Measurements from ENCODE around the gene BRME1.

DNA sequence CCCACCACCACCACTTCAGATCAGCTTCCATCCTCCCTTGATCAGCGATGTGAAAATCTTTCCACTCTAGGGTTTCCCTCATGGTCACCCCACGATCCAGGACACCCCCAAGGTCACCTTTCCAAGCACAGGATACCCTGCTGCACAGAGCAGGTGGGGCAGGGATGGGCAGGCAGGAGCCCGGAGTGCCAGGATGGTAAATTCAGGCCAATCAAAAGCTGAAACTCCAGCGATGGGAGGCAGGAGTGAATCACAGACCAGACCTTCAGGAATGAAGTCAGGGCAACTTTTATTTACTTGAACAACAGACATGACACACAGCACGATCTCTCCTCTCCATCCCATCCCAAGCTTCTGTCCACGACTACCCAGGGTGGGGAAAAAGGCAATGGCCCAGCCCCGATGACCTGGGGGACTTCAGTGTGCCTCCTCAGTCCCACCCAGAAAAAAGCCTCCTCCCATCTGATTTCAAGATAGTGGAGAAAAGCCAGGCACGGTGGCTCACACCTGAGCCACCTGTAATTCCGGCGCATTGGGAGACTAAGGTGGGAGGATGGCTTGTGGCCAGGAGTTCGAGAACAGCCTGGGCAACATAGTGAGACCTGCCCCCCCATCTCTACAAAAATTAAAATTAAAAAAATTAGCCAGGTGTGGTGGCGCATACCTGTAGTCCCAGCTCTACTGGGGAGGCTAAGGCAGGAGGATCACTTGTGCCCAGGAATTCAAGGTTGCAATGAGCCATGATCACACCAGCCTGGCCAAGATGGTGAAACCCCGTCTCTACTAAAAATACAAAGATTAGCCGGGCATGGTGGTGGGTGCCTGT lies 71.5 kb downstream of the BRME1 start:
- peak in 1 of 4 donors; percentile 14 for TF ChIP-seq POLR2A (IDR thresholded peaks at IDR 0.05)
- TF ChIP-seq, protein P1, sequence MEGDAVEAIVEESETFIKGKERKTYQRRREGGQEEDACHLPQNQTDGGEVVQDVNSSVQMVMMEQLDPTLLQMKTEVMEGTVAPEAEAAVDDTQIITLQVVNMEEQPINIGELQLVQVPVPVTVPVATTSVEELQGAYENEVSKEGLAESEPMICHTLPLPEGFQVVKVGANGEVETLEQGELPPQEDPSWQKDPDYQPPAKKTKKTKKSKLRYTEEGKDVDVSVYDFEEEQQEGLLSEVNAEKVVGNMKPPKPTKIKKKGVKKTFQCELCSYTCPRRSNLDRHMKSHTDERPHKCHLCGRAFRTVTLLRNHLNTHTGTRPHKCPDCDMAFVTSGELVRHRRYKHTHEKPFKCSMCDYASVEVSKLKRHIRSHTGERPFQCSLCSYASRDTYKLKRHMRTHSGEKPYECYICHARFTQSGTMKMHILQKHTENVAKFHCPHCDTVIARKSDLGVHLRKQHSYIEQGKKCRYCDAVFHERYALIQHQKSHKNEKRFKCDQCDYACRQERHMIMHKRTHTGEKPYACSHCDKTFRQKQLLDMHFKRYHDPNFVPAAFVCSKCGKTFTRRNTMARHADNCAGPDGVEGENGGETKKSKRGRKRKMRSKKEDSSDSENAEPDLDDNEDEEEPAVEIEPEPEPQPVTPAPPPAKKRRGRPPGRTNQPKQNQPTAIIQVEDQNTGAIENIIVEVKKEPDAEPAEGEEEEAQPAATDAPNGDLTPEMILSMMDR (IDR thresholded peaks at IDR 0.05), result no peak
- TF ChIP-seq POLR2AphosphoS5 (IDR thresholded peaks at IDR 0.05), result no peak
- TF ChIP-seq EP300 (IDR thresholded peaks at IDR 0.05), result no peak

Data from upper lobe of left lung (tissue), 4 donors.